Endothelial cell of hepatic sinusoid (primary cell): Measurements from ENCODE around the gene ACER3.
"Not testable (repeated sequence)": the region's sequence is repeated elsewhere in the genome, so short reads cannot be mapped to it uniquely, and the experiment has no call there.

ENCODE experiments used
- in situ Hi-C: cut with HindIII; loops from 2 replicates; pipeline ENCODE4 v1.10.0; 2017; ENCODE audit warnings: low sequenced_read_pairs

Gene ACER3

GRCh38 chr11:76860539-76861475 lies at the start of gene ACER3:
TSS of gene ACER3 (plus strand) at chr11:76860918. CDS start at chr11:76860977, 59 bp downstream.
- in situ Hi-C loops = no loop called here

GRCh38 chr11:76811259-76811658 lies 49.5 kb upstream of the ACER3 start:
- in situ Hi-C loops = no loop called here

- in situ Hi-C loops = no loop called here
These were observed 46.3 kb upstream of the ACER3 start for GRCh38 chr11:76814414-76814813.

GRCh38 chr11:76815678-76816077 lies 45.0 kb upstream of the ACER3 start:
- in situ Hi-C loops = not testable (repeated sequence)

- in situ Hi-C loops = no loop called here
These were observed 40.5 kb upstream of the ACER3 start for GRCh38 chr11:76820184-76820566.

- in situ Hi-C loops = not testable (repeated sequence)
These were observed 39.3 kb upstream of the ACER3 start for GRCh38 chr11:76821396-76821795.

GRCh38 chr11:76822406-76822805 lies 38.3 kb upstream of the ACER3 start:
- in situ Hi-C loops = no loop called here

GRCh38 chr11:76823481-76824028 lies 37.2 kb upstream of the ACER3 start:
- in situ Hi-C loops = no loop called here

GRCh38 chr11:76824083-76824939 lies 36.4 kb upstream of the ACER3 start:
- in situ Hi-C loops = no loop called here

- in situ Hi-C loops = no loop called here
These were observed 35.6 kb upstream of the ACER3 start for GRCh38 chr11:76824980-76825725.

GRCh38 chr11:76825726-76826396 lies 34.9 kb upstream of the ACER3 start:
- in situ Hi-C loops = no loop called here

GRCh38 chr11:76826508-76826907 lies 34.2 kb upstream of the ACER3 start:
- in situ Hi-C loops = not testable (repeated sequence)

- in situ Hi-C loops = not testable (repeated sequence)
These were observed 33.7 kb upstream of the ACER3 start for GRCh38 chr11:76827005-76827404.

GRCh38 chr11:76830639-76831327 lies 29.9 kb upstream of the ACER3 start:
- in situ Hi-C loops = no loop called here

GRCh38 chr11:76831686-76832310 lies 28.9 kb upstream of the ACER3 start:
- in situ Hi-C loops = no loop called here

- in situ Hi-C loops = no loop called here
These were observed 28.4 kb upstream of the ACER3 start for GRCh38 chr11:76832361-76832760.

GRCh38 chr11:76834151-76834550 lies 26.6 kb upstream of the ACER3 start:
- in situ Hi-C loops = no loop called here

- in situ Hi-C loops = loop anchor here (5.0 kb wide), 3 partner anchors 38 to 103 kb away; no protein-coding TSS in a partner anchor
These were observed 25.7 kb upstream of the ACER3 start for GRCh38 chr11:76835036-76835435.
